HEK293 (cell line): Measurements from ENCODE around the gene SLC26A11.
"Not testable (repeated sequence)": the region's sequence is repeated elsewhere in the genome, so short reads cannot be mapped to it uniquely, and the experiment has no call there.

Source experiments
- CTCF ChIA-PET: fragments of 350-600 bp; formaldehyde crosslinking; extraction: SDS; loops from one replicate; lab custom pipeline; 2021; ENCODE audit warnings: antibody characterized with exemption; lab: Yijun Ruan, JAX
- POLR2A ChIA-PET: fragments of 300-600 bp; formaldehyde crosslinking; extraction: SDS; loops from one replicate; lab custom pipeline; 2020; ENCODE audit warnings: antibody characterized with exemption, inconsistent platforms; lab: Yijun Ruan, JAX
- H3K27ac ChIP-seq: fragments of 200-500 bp; sonication (Bioruptor generic); 2 replicates; pipeline ENCODE4 v1.5.1; 2014; ENCODE audit warnings: low read depth, low read length, control low read depth, inconsistent platforms; ENCODE audit errors: extremely low read depth
- H3K36me3 ChIP-seq, 2 experiments: fragments of 200-500 bp in 1 of 2; sonication (Bioruptor generic) in 1 of 2; 1 replicate in 1 of 2; 2 replicates in 1 of 2; pipeline ENCODE4 v1.5.1; 2014 to 2017; ENCODE audit warnings: inconsistent platforms in 2 of 2, low read length in 2 of 2; ENCODE audit not compliant: control insufficient read depth in 2 of 2, insufficient read depth in 1 of 2
- H3K4me1 ChIP-seq: fragments of 200-500 bp; sonication (Bioruptor generic); 2 replicates; pipeline ENCODE4 v1.5.1; 2014; ENCODE audit warnings: mild to moderate bottlenecking, low read length, inconsistent platforms; ENCODE audit not compliant: control insufficient read depth, insufficient read depth
- H3K4me3 ChIP-seq: 2 replicates; pipeline ENCODE4 v1.5.1; 2011; ENCODE audit warnings: low read depth, mild to moderate bottlenecking, control low read depth, low read length, moderate library complexity
- H3K9me3 ChIP-seq: fragments of 200-500 bp; sonication (Bioruptor generic); 2 replicates; pipeline ENCODE4 v1.5.1; 2014; ENCODE audit warnings: low read depth, low read length, inconsistent platforms; ENCODE audit not compliant: control insufficient read depth, insufficient read depth
- GLIS2 ChIP-seq: fragments of 450-650 bp; formaldehyde crosslinking; IDR thresholded peaks from 2 replicates; pipeline ENCODE4 v1.5.1; 2016; ENCODE audit warnings: missing biosample characterization, missing genetic modification characterization
- KLF16 ChIP-seq: fragments of 450-650 bp; formaldehyde crosslinking; IDR thresholded peaks from 2 replicates; pipeline ENCODE4 v1.5.1; 2017; ENCODE audit warnings: missing biosample characterization, missing genetic modification characterization
- KLF8 ChIP-seq: fragments of 450-650 bp; formaldehyde crosslinking; IDR thresholded peaks from 2 replicates; pipeline ENCODE4 v1.5.1; 2016; ENCODE audit warnings: missing biosample characterization, missing genetic modification characterization
- OSR2 ChIP-seq: fragments of 450-650 bp; formaldehyde crosslinking; IDR thresholded peaks from 2 replicates; pipeline ENCODE4 v1.5.1; 2016; ENCODE audit warnings: missing biosample characterization, missing genetic modification characterization
- OVOL3 ChIP-seq: fragments of 450-650 bp; formaldehyde crosslinking; IDR thresholded peaks from 2 replicates; pipeline ENCODE4 v1.5.1; 2016; ENCODE audit warnings: missing biosample characterization, missing genetic modification characterization
- SP2 ChIP-seq: fragments of 450-650 bp; formaldehyde crosslinking; IDR thresholded peaks from 2 replicates; pipeline ENCODE4 v1.5.1; 2016; ENCODE audit warnings: missing biosample characterization, missing genetic modification characterization
- ZBTB8A ChIP-seq: fragments of 450-650 bp; formaldehyde crosslinking; IDR thresholded peaks from 2 replicates; pipeline ENCODE4 v1.5.1; 2016; ENCODE audit warnings: missing biosample characterization, missing genetic modification characterization
- ZFHX2 ChIP-seq: fragments of 450-650 bp; formaldehyde crosslinking; conservative IDR thresholded peaks from 2 replicates; pipeline ENCODE4 v1.5.1; 2016; ENCODE audit warnings: missing biosample characterization, missing genetic modification characterization
- ZFP37 ChIP-seq: fragments of 450-650 bp; formaldehyde crosslinking; IDR thresholded peaks from 2 replicates; pipeline ENCODE4 v1.5.1; 2016; ENCODE audit warnings: missing biosample characterization, missing genetic modification characterization
- ZIC2 ChIP-seq: fragments of 450-650 bp; formaldehyde crosslinking; IDR thresholded peaks from 2 replicates; pipeline ENCODE4 v1.5.1; 2016; ENCODE audit warnings: missing biosample characterization, missing genetic modification characterization
- ZNF266 ChIP-seq: fragments of 450-650 bp; formaldehyde crosslinking; IDR thresholded peaks from 2 replicates; pipeline ENCODE4 v1.5.1; 2016; ENCODE audit warnings: missing biosample characterization, missing genetic modification characterization, low read depth
- ZNF394 ChIP-seq: fragments of 450-650 bp; formaldehyde crosslinking; IDR thresholded peaks from 2 replicates; pipeline ENCODE4 v1.5.1; 2016; ENCODE audit warnings: missing biosample characterization, missing genetic modification characterization, mild to moderate bottlenecking, moderate library complexity, borderline replicate concordance
- ZNF404 ChIP-seq: fragments of 450-650 bp; formaldehyde crosslinking; IDR thresholded peaks from 2 replicates; pipeline ENCODE4 v1.5.1; 2017; ENCODE audit warnings: missing biosample characterization, missing genetic modification characterization
- ZNF426 ChIP-seq: fragments of 450-650 bp; formaldehyde crosslinking; IDR thresholded peaks from 2 replicates; pipeline ENCODE4 v1.5.1; 2017; ENCODE audit warnings: missing biosample characterization, missing genetic modification characterization, mild to moderate bottlenecking, inconsistent platforms, moderate library complexity
- ZNF514 ChIP-seq: fragments of 450-650 bp; formaldehyde crosslinking; IDR thresholded peaks from 2 replicates; pipeline ENCODE4 v1.5.1; 2016; ENCODE audit warnings: missing biosample characterization, missing genetic modification characterization
- ZNF558 ChIP-seq: fragments of 450-650 bp; formaldehyde crosslinking; IDR thresholded peaks from 2 replicates; pipeline ENCODE4 v1.5.1; 2016; ENCODE audit warnings: missing biosample characterization, missing genetic modification characterization
- ZNF561 ChIP-seq: fragments of 450-650 bp; IDR thresholded peaks from 2 replicates; pipeline ENCODE4 v1.5.1; 2018; ENCODE audit warnings: missing biosample characterization, missing genetic modification characterization, borderline replicate concordance
- ZNF623 ChIP-seq: fragments of 450-650 bp; formaldehyde crosslinking; IDR thresholded peaks from 2 replicates; pipeline ENCODE4 v1.5.1; 2016; ENCODE audit warnings: missing biosample characterization, missing genetic modification characterization
- ZNF629 ChIP-seq: fragments of 450-650 bp; formaldehyde crosslinking; IDR thresholded peaks from 2 replicates; pipeline ENCODE4 v1.5.1; 2017; ENCODE audit warnings: missing biosample characterization, missing genetic modification characterization
- ZNF777 ChIP-seq: fragments of 450-650 bp; formaldehyde crosslinking; IDR thresholded peaks from 2 replicates; pipeline ENCODE4 v1.5.1; 2017; ENCODE audit warnings: missing biosample characterization, missing genetic modification characterization, borderline replicate concordance
- ZNF843 ChIP-seq: fragments of 450-650 bp; formaldehyde crosslinking; IDR thresholded peaks from 2 replicates; pipeline ENCODE4 v1.5.1; 2016; ENCODE audit warnings: missing biosample characterization, missing genetic modification characterization
- TF ChIP-seq, protein P1 (sequence below): fragments of 450-650 bp; formaldehyde crosslinking; IDR thresholded peaks from 2 replicates; pipeline ENCODE4 v1.5.1; 2016; ENCODE audit warnings: missing biosample characterization, missing genetic modification characterization
- TF ChIP-seq, protein P2 (sequence below): fragments of 450-650 bp; formaldehyde crosslinking; IDR thresholded peaks from 2 replicates; pipeline ENCODE4 v1.5.1; 2017; ENCODE audit warnings: missing biosample characterization, mild to moderate bottlenecking, missing genetic modification characterization, moderate library complexity
- TF ChIP-seq, protein P3 (sequence below): fragments of 450-650 bp; formaldehyde crosslinking; IDR thresholded peaks from 2 replicates; pipeline ENCODE4 v1.5.1; 2016; ENCODE audit warnings: missing biosample characterization, missing genetic modification characterization, low read depth
- TF ChIP-seq, protein P4 (sequence below): fragments of 450-650 bp; formaldehyde crosslinking; IDR thresholded peaks from 2 replicates; pipeline ENCODE4 v1.5.1; 2016; ENCODE audit warnings: missing biosample characterization, missing genetic modification characterization

Gene SLC26A11

DNA sequence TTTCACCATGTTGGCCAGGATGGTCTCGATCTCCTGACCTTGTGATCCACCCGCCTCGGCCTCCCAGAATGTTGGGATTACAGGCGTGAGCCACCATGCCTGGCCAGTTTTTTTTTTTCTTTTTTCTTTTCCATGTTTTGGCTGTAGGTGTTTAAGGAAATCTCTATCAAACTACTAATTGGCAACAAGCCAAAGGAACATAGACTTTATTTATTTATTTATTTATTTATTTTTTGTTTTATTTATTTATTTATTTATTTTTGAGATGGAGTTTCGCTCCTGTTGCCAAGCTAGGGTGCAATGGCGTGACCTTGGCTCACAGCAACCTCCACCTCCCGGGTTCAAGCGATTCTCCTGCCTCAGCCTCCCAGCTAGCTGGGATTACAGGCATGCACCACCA, 55.6 kb downstream of the SLC26A11 start:
- POLR2A ChIA-PET, H3K4me1 ChIP-seq, H3K9me3 ChIP-seq, H3K27ac ChIP-seq, H3K4me3 ChIP-seq: not testable (repeated sequence)
- TF ChIP-seq ZNF558 (tag by site-specific recombination), result 0 out of 2 replicates have a peak, but pooled peaks have one; percentile 30
- peak; percentile 26; the same call in 1 of the 2 replicates for TF ChIP-seq ZNF629 (tag by site-specific recombination)
- peak; percentile 73 for TF ChIP-seq ZNF394 (tag by site-specific recombination)
- 0 out of 2 replicates have a peak, but pooled peaks have one; percentile 29 for TF ChIP-seq ZBTB8A (tag by site-specific recombination)
- peak; percentile 43; the same call in 1 of the 2 replicates for TF ChIP-seq ZNF623 (tag by site-specific recombination)
- peak; percentile 43 for TF ChIP-seq ZNF426 (tag by site-specific recombination)
- TF ChIP-seq KLF8 (tag by site-specific recombination), result 0 out of 2 replicates have a peak, but pooled peaks have one; percentile 23
- peaks cover 13 to 36% of the 10 kb centered on the region in 2 experiments; a peak in 2 of 3 replicates for H3K36me3 ChIP-seq
- CTCF ChIA-PET, result interaction anchor here (0.6 kb wide), 1 partner anchor 80 kb away, joined by 3 read pairs; no protein-coding TSS in a partner anchor

DNA sequence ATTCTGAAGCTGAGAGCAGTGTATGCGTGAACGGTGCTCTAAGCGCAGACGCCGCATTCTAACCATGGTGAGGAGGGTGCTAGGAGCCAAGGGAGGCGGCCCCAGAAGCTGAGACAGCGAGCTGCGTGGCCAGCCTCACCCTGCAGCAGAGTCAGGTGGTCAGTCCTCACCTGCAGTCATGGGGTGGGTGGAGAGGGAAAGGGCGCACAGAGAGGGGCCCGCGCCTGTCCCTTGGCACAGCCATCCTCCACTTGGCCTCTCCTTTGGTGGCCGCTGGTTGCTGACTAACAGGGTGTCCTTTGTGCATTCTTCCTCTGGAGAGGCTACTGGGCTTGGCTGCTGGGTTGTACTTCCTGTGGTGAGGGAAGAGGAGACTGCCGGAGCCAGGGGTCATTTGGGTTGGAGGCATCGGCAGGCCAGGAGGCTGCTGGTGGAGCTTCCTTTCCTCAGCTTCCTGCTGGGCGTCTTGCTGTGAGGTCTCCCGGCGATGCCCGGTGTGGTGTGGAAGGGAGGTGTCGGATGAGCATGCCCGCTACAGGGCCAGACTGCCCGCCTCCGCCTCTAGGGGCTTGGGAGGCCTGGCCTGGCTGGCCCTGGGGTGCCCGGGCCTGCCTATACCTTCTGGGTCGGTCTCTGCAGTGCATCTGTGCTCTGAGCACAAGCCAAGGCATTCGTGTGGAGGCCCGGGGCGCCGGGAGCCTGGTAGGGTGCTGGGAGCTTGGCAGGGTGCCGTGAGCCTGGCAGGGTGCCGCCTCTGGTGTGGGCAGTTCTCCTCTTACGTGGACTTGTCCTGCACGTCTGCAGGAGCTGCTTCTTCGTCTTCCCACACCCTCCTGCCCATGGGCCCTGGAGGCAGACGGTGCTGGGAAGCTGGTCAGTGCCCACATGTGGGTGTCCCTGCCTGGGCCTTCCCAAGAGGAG, 57.8 kb downstream of the SLC26A11 start:
- POLR2A ChIA-PET, result interaction anchor here (1.2 kb wide), 1 partner anchor 17 kb away, joined by 3 read pairs; the partner anchor contains the start of gene RNF213
- CTCF ChIA-PET, result no interaction called here

More for the DNA sequence above, 57.8 kb downstream of the SLC26A11 start:
- peaks cover 24 to 43% of the 10 kb centered on the region in 2 experiments; a peak in 2 of 3 replicates for H3K36me3 ChIP-seq
- TF ChIP-seq ZNF843, result no peak
- no peak for TF ChIP-seq ZNF514 (tag by site-specific recombination)
- no peak for TF ChIP-seq KLF16
- peak; percentile 28 for TF ChIP-seq GLIS2 (tag by site-specific recombination)
- peak; percentile 69 for TF ChIP-seq ZIC2 (tag by site-specific recombination)
- peak; percentile 52; the same call in 1 of the 2 replicates for TF ChIP-seq ZFHX2 (tag by site-specific recombination)
- TF ChIP-seq ZNF266, result no peak
- TF ChIP-seq OVOL3 (tag by site-specific recombination), result no peak
- TF ChIP-seq, protein P1, sequence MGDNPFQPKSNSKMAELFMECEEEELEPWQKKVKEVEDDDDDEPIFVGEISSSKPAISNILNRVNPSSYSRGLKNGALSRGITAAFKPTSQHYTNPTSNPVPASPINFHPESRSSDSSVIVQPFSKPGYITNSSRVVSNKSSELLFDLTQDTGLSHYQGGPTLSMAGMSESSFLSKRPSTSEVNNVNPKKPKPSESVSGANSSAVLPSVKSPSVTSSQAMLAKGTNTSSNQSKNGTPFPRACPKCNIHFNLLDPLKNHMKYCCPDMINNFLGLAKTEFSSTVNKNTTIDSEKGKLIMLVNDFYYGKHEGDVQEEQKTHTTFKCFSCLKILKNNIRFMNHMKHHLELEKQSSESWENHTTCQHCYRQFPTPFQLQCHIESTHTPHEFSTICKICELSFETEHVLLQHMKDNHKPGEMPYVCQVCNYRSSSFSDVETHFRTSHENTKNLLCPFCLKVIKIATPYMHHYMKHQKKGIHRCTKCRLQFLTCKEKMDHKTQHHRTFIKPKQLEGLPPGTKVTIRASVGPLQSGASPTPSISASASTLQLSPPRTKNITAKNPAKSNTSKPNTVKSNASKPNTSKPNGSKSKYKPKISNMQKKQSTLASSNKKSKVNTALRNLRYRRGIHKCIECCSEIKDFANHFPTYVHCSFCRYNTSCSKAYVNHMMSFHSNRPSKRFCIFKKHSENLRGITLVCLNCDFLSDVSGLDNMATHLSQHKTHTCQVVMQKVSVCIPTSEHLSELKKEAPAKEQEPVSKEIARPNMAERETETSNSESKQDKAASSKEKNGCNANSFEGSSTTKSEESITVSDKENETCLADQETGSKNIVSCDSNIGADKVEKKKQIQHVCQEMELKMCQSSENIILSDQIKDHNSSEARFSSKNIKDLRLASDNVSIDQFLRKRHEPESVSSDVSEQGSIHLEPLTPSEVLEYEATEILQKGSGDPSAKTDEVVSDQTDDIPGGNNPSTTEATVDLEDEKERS (tag by site-specific recombination), result no peak
- TF ChIP-seq ZNF404 (tag by site-specific recombination), result no peak
- TF ChIP-seq, protein P2, sequence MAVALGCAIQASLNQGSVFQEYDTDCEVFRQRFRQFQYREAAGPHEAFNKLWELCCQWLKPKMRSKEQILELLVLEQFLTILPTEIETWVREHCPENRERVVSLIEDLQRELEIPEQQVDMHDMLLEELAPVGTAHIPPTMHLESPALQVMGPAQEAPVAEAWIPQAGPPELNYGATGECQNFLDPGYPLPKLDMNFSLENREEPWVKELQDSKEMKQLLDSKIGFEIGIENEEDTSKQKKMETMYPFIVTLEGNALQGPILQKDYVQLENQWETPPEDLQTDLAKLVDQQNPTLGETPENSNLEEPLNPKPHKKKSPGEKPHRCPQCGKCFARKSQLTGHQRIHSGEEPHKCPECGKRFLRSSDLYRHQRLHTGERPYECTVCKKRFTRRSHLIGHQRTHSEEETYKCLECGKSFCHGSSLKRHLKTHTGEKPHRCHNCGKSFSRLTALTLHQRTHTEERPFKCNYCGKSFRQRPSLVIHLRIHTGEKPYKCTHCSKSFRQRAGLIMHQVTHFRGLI (tag by site-specific recombination), result no peak
- TF ChIP-seq ZNF777, result no peak
- TF ChIP-seq, protein P3, sequence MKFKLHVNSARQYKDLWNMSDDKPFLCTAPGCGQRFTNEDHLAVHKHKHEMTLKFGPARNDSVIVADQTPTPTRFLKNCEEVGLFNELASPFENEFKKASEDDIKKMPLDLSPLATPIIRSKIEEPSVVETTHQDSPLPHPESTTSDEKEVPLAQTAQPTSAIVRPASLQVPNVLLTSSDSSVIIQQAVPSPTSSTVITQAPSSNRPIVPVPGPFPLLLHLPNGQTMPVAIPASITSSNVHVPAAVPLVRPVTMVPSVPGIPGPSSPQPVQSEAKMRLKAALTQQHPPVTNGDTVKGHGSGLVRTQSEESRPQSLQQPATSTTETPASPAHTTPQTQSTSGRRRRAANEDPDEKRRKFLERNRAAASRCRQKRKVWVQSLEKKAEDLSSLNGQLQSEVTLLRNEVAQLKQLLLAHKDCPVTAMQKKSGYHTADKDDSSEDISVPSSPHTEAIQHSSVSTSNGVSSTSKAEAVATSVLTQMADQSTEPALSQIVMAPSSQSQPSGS (tag by site-specific recombination), result no peak
- no peak for TF ChIP-seq SP2 (tag by site-specific recombination)
- TF ChIP-seq, protein P4, sequence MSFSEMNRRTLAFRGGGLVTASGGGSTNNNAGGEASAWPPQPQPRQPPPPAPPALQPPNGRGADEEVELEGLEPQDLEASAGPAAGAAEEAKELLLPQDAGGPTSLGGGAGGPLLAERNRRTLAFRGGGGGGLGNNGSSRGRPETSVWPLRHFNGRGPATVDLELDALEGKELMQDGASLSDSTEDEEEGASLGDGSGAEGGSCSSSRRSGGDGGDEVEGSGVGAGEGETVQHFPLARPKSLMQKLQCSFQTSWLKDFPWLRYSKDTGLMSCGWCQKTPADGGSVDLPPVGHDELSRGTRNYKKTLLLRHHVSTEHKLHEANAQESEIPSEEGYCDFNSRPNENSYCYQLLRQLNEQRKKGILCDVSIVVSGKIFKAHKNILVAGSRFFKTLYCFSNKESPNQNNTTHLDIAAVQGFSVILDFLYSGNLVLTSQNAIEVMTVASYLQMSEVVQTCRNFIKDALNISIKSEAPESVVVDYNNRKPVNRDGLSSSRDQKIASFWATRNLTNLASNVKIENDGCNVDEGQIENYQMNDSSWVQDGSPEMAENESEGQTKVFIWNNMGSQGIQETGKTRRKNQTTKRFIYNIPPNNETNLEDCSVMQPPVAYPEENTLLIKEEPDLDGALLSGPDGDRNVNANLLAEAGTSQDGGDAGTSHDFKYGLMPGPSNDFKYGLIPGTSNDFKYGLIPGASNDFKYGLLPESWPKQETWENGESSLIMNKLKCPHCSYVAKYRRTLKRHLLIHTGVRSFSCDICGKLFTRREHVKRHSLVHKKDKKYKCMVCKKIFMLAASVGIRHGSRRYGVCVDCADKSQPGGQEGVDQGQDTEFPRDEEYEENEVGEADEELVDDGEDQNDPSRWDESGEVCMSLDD (tag by site-specific recombination), result no peak
- TF ChIP-seq ZNF561 (tag by site-specific recombination), result no peak
- TF ChIP-seq OSR2 (tag by site-specific recombination), result no peak
- TF ChIP-seq ZFP37, result no peak
- no peaks in the 10 kb centered on the region for H3K4me1 ChIP-seq
- no peaks in the 10 kb centered on the region for H3K9me3 ChIP-seq
- no peak overlapping the region for H3K4me3 ChIP-seq
- no peak overlapping the region for H3K27ac ChIP-seq
